Progenitor cell of endocrine pancreas (in vitro differentiated cells): Measurements from ENCODE around the gene FOXP1. TPM values are rescaled to one million over a fixed set of nuclear protein-coding genes. Genes with fewer than 3 reads are reported as not detected.

Experiments used
- DNase-seq: peaks from one replicate; pipeline ENCODE4 v3.0.0; 2021; ENCODE audit warnings: low spot score; ENCODE audit not compliant: unreplicated experiment
- H3K27ac Mint-ChIP-seq: 2 replicates; pipeline ENCODE4 v1.8.0; 2021; ENCODE audit warnings: mild to moderate bottlenecking, moderate library complexity, mixed read lengths
- H3K27me3 Mint-ChIP-seq: 2 replicates; pipeline ENCODE4 v1.8.0; 2021; ENCODE audit warnings: mixed read lengths
- H3K36me3 Mint-ChIP-seq: 2 replicates; pipeline ENCODE4 v1.8.0; 2022; ENCODE audit warnings: mixed read lengths; ENCODE audit not compliant: insufficient read depth
- H3K4me1 Mint-ChIP-seq: 2 replicates; pipeline ENCODE4 v1.8.0; 2021; ENCODE audit warnings: low read depth, mixed read lengths
- H3K4me3 Mint-ChIP-seq: 2 replicates; pipeline ENCODE4 v1.8.0; 2021; ENCODE audit warnings: low read depth, mild to moderate bottlenecking, moderate library complexity, mixed read lengths
- H3K9me3 Mint-ChIP-seq: 2 replicates; pipeline ENCODE4 v1.8.0; 2021; ENCODE audit warnings: low read depth, mixed read lengths
- total RNA-seq: library from RNA; stranded (reverse); gene quantifications from 2 replicates; pipeline ENCODE4 v1.2.1, GENCODE V29; 2021
- TF ChIP-seq, protein P1 (sequence below): fragments of 200-600 bp; sonication (generic); IDR thresholded peaks from one replicate; pipeline ENCODE4 v1.5.0; 2021; ENCODE audit warnings: antibody characterized with exemption, mild to moderate bottlenecking; ENCODE audit not compliant: unreplicated experiment

The FOXP1 gene
- total RNA-seq, 1 donor from 2014 or later, result 242 TPM

DNA sequence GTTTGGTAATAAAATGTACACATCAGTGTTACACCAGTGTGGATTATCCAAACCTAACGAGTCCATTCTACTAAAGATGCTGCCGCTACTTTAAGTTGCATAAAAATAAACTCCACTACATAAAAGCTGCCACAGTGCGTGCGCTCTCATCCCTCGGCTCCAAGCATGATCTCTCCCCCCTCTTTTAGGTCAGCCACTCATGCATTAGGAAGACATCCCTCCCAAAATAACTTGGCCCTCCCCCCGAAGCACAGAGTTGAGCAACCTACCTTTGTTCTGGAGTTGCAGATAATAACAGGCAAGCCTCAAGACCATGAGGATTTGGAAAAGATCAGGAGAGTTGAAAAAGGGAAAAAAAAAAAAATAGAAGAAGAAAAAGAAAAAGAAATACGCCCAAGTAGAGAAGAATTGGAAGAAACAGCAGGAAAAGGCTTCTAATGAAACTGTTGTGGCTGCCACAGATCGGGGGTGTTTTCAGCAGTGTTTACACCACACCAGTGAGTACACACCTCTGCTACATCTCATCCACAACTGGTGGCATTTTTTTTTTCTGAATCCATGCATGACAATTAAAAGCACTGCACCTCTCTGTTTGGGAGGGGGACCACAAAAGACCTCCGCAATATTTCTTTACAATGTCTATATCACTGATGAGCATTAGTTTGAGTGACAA lies 339.2 kb downstream of the FOXP1 start:
- peaks cover 3% of the 10 kb centered on the region for H3K9me3 Mint-ChIP-seq
- H3K4me1 Mint-ChIP-seq, result peaks cover 74% of the 10 kb centered on the region
- TF ChIP-seq, protein P1, sequence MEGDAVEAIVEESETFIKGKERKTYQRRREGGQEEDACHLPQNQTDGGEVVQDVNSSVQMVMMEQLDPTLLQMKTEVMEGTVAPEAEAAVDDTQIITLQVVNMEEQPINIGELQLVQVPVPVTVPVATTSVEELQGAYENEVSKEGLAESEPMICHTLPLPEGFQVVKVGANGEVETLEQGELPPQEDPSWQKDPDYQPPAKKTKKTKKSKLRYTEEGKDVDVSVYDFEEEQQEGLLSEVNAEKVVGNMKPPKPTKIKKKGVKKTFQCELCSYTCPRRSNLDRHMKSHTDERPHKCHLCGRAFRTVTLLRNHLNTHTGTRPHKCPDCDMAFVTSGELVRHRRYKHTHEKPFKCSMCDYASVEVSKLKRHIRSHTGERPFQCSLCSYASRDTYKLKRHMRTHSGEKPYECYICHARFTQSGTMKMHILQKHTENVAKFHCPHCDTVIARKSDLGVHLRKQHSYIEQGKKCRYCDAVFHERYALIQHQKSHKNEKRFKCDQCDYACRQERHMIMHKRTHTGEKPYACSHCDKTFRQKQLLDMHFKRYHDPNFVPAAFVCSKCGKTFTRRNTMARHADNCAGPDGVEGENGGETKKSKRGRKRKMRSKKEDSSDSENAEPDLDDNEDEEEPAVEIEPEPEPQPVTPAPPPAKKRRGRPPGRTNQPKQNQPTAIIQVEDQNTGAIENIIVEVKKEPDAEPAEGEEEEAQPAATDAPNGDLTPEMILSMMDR, result no peak
- peak overlapping the region; percentile 94 for H3K27ac Mint-ChIP-seq
- H3K4me3 Mint-ChIP-seq, result peak overlapping the region; percentile 64
- no peak for DNase-seq
- H3K36me3 Mint-ChIP-seq, result peaks cover 5% of the 10 kb centered on the region
- H3K27me3 Mint-ChIP-seq, result no peaks in the 10 kb centered on the region

DNA sequence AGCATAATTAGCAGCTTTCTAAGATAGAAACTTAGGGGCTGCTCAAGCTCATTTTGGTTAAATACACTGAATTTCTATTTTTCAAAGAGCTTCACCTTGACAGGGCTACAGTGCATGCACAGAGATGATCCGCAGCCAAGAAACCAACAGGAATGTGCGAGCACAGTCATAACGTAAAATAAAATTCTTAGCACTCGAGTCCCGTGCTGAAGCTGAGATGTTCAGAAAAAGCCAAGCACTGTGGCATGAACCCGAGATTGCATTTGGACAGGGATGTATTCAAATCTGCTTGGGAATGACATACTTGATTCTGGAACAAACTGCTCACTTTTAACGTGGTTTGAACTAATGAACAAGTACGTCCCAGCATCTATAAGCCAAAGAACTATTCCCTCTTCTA lies 340.3 kb downstream of the FOXP1 start:
- Mint-ChIP-seq H3K9me3 (peaks cover 3% of the 10 kb centered on the region), H3K27me3 (no peaks in the 10 kb centered on the region), H3K4me1 (peaks cover 72% of the 10 kb centered on the region), H3K27ac (peak overlapping the region; percentile 94), H3K36me3 (peaks cover 6% of the 10 kb centered on the region), H3K4me3 (peak overlapping the region; percentile 59)
- TF ChIP-seq, protein P1, result no peak
- no peak for DNase-seq

DNA sequence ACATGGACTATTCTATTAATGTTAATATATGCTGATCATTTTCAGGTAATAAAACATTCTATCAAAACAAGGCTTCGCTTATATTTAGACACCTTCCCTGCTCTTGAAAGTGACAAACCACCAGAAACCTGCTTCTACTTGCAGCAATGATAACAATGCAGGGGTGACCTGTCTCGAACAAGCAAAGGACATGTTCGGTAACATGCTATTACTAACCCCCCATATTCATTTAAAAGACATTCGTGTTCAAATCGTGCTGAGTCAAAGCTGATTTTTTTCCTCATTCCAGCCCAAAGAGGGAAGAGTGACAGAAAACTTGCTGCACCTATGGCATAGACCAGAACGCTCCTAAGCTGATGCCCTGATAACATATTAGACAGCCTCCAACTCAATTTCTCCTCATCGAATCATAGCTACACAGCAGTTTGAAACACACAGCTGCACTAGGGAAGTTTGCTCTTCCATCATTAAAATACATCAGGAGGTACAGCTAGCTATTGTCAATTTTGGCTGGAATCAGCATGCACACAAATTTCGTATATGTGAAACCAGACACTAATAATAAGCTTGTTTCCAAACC lies 341.5 kb downstream of the FOXP1 start:
- peaks cover 6% of the 10 kb centered on the region for H3K36me3 Mint-ChIP-seq
- peaks cover 72% of the 10 kb centered on the region for H3K4me1 Mint-ChIP-seq
- no peak overlapping the region for H3K27ac Mint-ChIP-seq
- no peak for DNase-seq
- H3K27me3 Mint-ChIP-seq, result no peaks in the 10 kb centered on the region
- H3K9me3 Mint-ChIP-seq, result peaks cover 3% of the 10 kb centered on the region
- TF ChIP-seq, protein P1, result no peak
- H3K4me3 Mint-ChIP-seq, result no peak overlapping the region

DNA sequence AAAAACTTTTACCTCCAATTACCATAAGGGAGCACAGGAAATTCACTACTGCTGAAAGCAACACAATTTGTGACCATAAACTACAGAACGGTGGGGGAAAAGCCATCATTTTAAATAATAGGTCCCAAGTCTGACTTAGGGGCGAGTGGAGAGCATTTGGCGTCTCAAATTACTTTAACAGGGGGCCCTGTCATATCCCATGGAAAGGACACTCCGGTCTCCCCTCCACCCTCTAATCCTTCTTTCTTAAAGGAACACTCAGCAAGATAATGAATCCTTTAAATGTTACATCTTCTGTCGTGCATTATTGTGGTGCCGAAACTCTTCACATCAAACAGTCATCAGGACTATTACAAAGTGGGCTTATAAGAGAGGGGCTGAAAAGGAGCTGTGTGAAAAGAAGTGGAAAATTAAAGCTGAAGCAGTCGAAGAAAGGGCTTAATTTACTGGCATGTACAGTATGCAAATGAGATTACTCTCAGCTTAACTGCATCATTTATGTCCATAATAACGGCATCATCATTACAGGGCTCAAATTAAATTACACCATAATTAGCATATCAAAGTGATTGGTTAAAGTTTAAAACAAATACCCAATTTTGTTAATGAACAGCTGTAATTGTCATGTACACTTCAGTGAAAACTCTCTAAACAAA lies 342.2 kb downstream of the FOXP1 start:
- no peak for DNase-seq
- no peaks in the 10 kb centered on the region for H3K27me3 Mint-ChIP-seq
- H3K36me3 Mint-ChIP-seq, result peaks cover 9% of the 10 kb centered on the region
- peak overlapping the region; percentile 57 for H3K27ac Mint-ChIP-seq
- TF ChIP-seq, protein P1, result no peak
- peaks cover 65% of the 10 kb centered on the region for H3K4me1 Mint-ChIP-seq
- H3K9me3 Mint-ChIP-seq, result peaks cover 3% of the 10 kb centered on the region
- peak overlapping the region; percentile 27 for H3K4me3 Mint-ChIP-seq

DNA sequence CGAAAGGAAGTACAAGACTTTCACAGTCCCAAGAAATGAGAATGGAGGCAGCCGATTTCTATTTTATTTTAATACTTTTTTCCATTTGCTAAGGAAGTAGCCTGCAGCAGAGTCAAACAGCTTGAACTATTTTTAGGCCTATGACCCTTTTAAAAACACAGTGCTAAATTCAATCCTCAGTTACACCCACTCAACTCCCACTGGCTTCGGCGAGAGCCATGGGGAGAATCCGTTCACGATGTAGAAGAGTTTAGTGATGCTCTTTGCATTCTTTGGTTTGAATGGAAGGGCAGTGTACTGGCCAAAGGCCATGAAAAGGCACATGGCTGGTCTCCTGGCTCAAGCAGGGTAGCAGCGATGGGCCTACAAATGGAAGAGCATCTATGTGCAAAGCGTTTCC lies 343.5 kb downstream of the FOXP1 start:
- H3K9me3 Mint-ChIP-seq, result peaks cover 3% of the 10 kb centered on the region
- H3K36me3 Mint-ChIP-seq, result peaks cover 14% of the 10 kb centered on the region
- no peak for DNase-seq
- peak overlapping the region; percentile 92 for H3K27ac Mint-ChIP-seq
- TF ChIP-seq, protein P1, result no peak
- H3K27me3 Mint-ChIP-seq, result no peaks in the 10 kb centered on the region
- no peak overlapping the region for H3K4me3 Mint-ChIP-seq
- H3K4me1 Mint-ChIP-seq, result peaks cover 58% of the 10 kb centered on the region
